ENCODE results near the gene ECM1.

ECM1 gene

GRCh38 chr1:150555198-150555970 is 47.5 kb downstream of the ECM1 start:
- no peak for DNase-seq (ENCODE audit: low spot score)
- H3K9me3 ChIP-seq (ENCODE audit: severe bottlenecking) = no peaks in the 10 kb centered on the region
- H3K27ac ChIP-seq (ENCODE audit: poor library complexity, severe bottlenecking) = no peak overlapping the region
- TF ChIP-seq CTCF (IDR thresholded peaks at IDR 0.05; ENCODE audit: poor library complexity, severe bottlenecking) = no peak
- no peaks in the 10 kb centered on the region for H3K27me3 ChIP-seq (ENCODE audit: insufficient read depth, poor library complexity, severe bottlenecking)
- peaks cover 21% of the 10 kb centered on the region for H3K4me1 ChIP-seq (ENCODE audit: insufficient read depth, poor library complexity, severe bottlenecking)
- peaks cover 16% of the 10 kb centered on the region for H3K36me3 ChIP-seq (ENCODE audit: low read depth)
- H3K4me3 ChIP-seq (ENCODE audit: severe bottlenecking) = no peak overlapping the region
- ATAC-seq (ENCODE audit: low read depth) = no peak

- DNase-seq (ENCODE audit: low spot score) (no peak), ATAC-seq (ENCODE audit: low read depth) (no peak)
- H3K27me3 ChIP-seq (ENCODE audit: insufficient read depth, poor library complexity, severe bottlenecking) = no peaks in the 10 kb centered on the region
- no peak overlapping the region for H3K4me3 ChIP-seq (ENCODE audit: severe bottlenecking)
- no peak for TF ChIP-seq CTCF (IDR thresholded peaks at IDR 0.05; ENCODE audit: poor library complexity, severe bottlenecking)
- H3K9me3 ChIP-seq (ENCODE audit: severe bottlenecking) = no peaks in the 10 kb centered on the region
- peaks cover 17% of the 10 kb centered on the region for H3K36me3 ChIP-seq (ENCODE audit: low read depth)
- H3K4me1 ChIP-seq (ENCODE audit: insufficient read depth, poor library complexity, severe bottlenecking) = peaks cover 21% of the 10 kb centered on the region
- no peak overlapping the region for H3K27ac ChIP-seq (ENCODE audit: poor library complexity, severe bottlenecking)
These were observed 48.3 kb downstream of the ECM1 start for GRCh38 chr1:150555971-150556865.

- no peak for TF ChIP-seq CTCF (IDR thresholded peaks at IDR 0.05; ENCODE audit: poor library complexity, severe bottlenecking)
- Histone ChIP-seq H3K27ac (ENCODE audit: poor library complexity, severe bottlenecking) (no peak overlapping the region), H3K36me3 (ENCODE audit: low read depth) (peaks cover 17% of the 10 kb centered on the region), H3K4me1 (ENCODE audit: insufficient read depth, poor library complexity, severe bottlenecking) (peaks cover 14% of the 10 kb centered on the region), H3K27me3 (ENCODE audit: insufficient read depth, poor library complexity, severe bottlenecking) (no peaks in the 10 kb centered on the region), H3K9me3 (ENCODE audit: severe bottlenecking) (no peaks in the 10 kb centered on the region), H3K4me3 (ENCODE audit: severe bottlenecking) (no peak overlapping the region)
- DNase-seq (ENCODE audit: low spot score) (no peak), ATAC-seq (ENCODE audit: low read depth) (no peak)
These were observed 49.2 kb downstream of the ECM1 start for GRCh38 chr1:150557065-150557600.

- no peak for TF ChIP-seq CTCF (IDR thresholded peaks at IDR 0.05; ENCODE audit: poor library complexity, severe bottlenecking)
- Histone ChIP-seq H3K27me3 (ENCODE audit: insufficient read depth, poor library complexity, severe bottlenecking) (no peaks in the 10 kb centered on the region), H3K4me3 (ENCODE audit: severe bottlenecking) (no peak overlapping the region), H3K9me3 (ENCODE audit: severe bottlenecking) (no peaks in the 10 kb centered on the region), H3K27ac (ENCODE audit: poor library complexity, severe bottlenecking) (no peak overlapping the region), H3K4me1 (ENCODE audit: insufficient read depth, poor library complexity, severe bottlenecking) (peaks cover 16% of the 10 kb centered on the region), H3K36me3 (ENCODE audit: low read depth) (peaks cover 20% of the 10 kb centered on the region)
- DNase-seq (ENCODE audit: low spot score) (no peak), ATAC-seq (ENCODE audit: low read depth) (no peak)
These were observed 49.9 kb downstream of the ECM1 start for GRCh38 chr1:150557813-150558212.
